Measurements from ENCODE around the gene LDAH. TPM values are rescaled to one million over a fixed set of nuclear protein-coding genes. Genes with fewer than 3 reads are reported as not detected.

Gene LDAH
- total and polyA plus RNA-seq, 10 of the 15 experiments (the other 5 are each of a cell fraction or from before 2014, with no cell fraction given): 17.9 to 44.7 (median 30.0) TPM

DNA sequence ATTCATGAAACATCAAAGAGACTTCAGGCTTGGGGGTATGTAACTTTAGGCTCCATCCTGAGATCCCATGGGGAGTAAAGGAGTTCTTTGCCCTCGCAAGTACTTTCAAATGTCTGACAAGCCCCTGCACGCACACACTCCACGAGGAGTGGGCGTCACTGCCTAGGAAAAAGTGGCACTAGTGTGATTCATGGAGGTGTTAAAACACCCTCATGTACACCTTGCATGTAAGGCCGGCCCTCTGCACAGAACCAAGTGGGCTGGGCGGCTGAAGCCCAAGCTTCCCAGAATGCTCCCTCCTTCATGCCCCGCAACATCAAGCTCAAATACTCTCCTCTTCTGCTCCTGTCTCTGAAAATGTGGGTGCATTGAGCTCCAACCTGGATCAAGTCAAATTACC lies 179.8 kb downstream of the LDAH start:
- RAD21 ChIA-PET (ENCODE audit: unreplicated experiment): interaction anchor here (0.9 to 4.1 kb wide), 9 partner anchors 8 to 263 kb away, joined by 3 to 38 read pairs (median 12); partner anchors contain the start of genes HS1BP3 and RHOB
- TF ChIP-seq MTA3 (IDR thresholded peaks at IDR 0.05; ENCODE audit: borderline replicate concordance, low read length) (no peak), TCF12 (IDR thresholded peaks at IDR 0.05; ENCODE audit: low read depth, low read length) (no peak), RBBP5 (conservative IDR thresholded peaks at IDR 0.05) (no peak), ZNF687 (IDR thresholded peaks at IDR 0.05) (no peak), RAD51 (IDR thresholded peaks at IDR 0.05) (no peak), ETV6 (conservative IDR thresholded peaks at IDR 0.05 in 1 of 2, IDR thresholded peaks at IDR 0.05 in 1 of 2; ENCODE audit: borderline replicate concordance in 1 of 2, low read depth in 1 of 2) (no peak), NFYA (IDR thresholded peaks at IDR 0.05; ENCODE audit: borderline replicate concordance, low read depth, low read length) (no peak), SIN3A (IDR thresholded peaks at IDR 0.05; ENCODE audit: low read depth, low read length) (no peak), MTA2 (IDR thresholded peaks at IDR 0.05; ENCODE audit: low read depth) (no peak), PAX5 (IDR thresholded peaks at IDR 0.05; ENCODE audit: borderline replicate concordance, low read depth, low read length) (no peak), GABPA (IDR thresholded peaks at IDR 0.05; ENCODE audit: low read depth) (no peak), BMI1 (IDR thresholded peaks at IDR 0.05; ENCODE audit: borderline replicate concordance) (no peak), ZNF274 (IDR thresholded peaks at IDR 0.05; ENCODE audit: insufficient read depth, insufficient read length) (no peak), MEF2B (IDR thresholded peaks at IDR 0.05; ENCODE audit: partially characterized antibody, poor library complexity, severe bottlenecking) (no peak), HDAC2 (IDR thresholded peaks at IDR 0.05) (no peak), ZNF24 (IDR thresholded peaks at IDR 0.05) (no peak)
- TF ChIP-seq, protein P1, sequence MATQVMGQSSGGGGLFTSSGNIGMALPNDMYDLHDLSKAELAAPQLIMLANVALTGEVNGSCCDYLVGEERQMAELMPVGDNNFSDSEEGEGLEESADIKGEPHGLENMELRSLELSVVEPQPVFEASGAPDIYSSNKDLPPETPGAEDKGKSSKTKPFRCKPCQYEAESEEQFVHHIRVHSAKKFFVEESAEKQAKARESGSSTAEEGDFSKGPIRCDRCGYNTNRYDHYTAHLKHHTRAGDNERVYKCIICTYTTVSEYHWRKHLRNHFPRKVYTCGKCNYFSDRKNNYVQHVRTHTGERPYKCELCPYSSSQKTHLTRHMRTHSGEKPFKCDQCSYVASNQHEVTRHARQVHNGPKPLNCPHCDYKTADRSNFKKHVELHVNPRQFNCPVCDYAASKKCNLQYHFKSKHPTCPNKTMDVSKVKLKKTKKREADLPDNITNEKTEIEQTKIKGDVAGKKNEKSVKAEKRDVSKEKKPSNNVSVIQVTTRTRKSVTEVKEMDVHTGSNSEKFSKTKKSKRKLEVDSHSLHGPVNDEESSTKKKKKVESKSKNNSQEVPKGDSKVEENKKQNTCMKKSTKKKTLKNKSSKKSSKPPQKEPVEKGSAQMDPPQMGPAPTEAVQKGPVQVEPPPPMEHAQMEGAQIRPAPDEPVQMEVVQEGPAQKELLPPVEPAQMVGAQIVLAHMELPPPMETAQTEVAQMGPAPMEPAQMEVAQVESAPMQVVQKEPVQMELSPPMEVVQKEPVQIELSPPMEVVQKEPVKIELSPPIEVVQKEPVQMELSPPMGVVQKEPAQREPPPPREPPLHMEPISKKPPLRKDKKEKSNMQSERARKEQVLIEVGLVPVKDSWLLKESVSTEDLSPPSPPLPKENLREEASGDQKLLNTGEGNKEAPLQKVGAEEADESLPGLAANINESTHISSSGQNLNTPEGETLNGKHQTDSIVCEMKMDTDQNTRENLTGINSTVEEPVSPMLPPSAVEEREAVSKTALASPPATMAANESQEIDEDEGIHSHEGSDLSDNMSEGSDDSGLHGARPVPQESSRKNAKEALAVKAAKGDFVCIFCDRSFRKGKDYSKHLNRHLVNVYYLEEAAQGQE (IDR thresholded peaks at IDR 0.05; ENCODE audit: low read depth, low read length): no peak

More for the DNA sequence above, 179.8 kb downstream of the LDAH start:
- Histone ChIP-seq H3K4me1 (ENCODE audit: control insufficient read depth, insufficient read depth, low read length) (no peaks in the 10 kb centered on the region), H3K36me3 (ENCODE audit: control insufficient read depth in 2 of 2, insufficient read depth in 2 of 2, low read length in 1 of 2) (peaks cover 0 to 3% of the 10 kb centered on the region in 2 experiments; a peak in 2 of 4 replicates), H3K79me2 (ENCODE audit: control insufficient read depth, insufficient read depth, low read length) (no peaks in the 10 kb centered on the region), H3K9me3 (replicated peaks; ENCODE audit: control insufficient read depth, insufficient read depth, low read length) (no peaks in the 10 kb centered on the region), H3K9ac (ENCODE audit: control insufficient read depth, insufficient read depth, low read length) (no peak overlapping the region), H3K4me3 (no peak overlapping the region), H3K4me2 (ENCODE audit: control insufficient read depth, insufficient read depth) (no peak overlapping the region), H4K20me1 (ENCODE audit: control insufficient read depth, insufficient read depth) (no peaks in the 10 kb centered on the region; the same call in 1 of the 2 replicates), H3K27me3 (replicated peaks in 1 of 2; ENCODE audit: control insufficient read depth in 2 of 2, insufficient read depth in 2 of 2, low read length in 1 of 2) (no peaks in the 10 kb centered on the region), H2AFZ (ENCODE audit: control insufficient read depth, low read depth, low read length) (no peak overlapping the region), H3K27ac (ENCODE audit: control insufficient read depth, insufficient read depth) (no peak overlapping the region)
- FAIRE-seq (no peak), DNase-seq (ENCODE audit: low read depth, low spot score) (no peak), ATAC-seq (no peak)
- ChIA-PET SMC1A (ENCODE audit: uncharacterized antibody, unreplicated experiment) (interaction anchor here (0.7 to 5.6 kb wide), 10 partner anchors 8 to 339 kb away, joined by 3 to 34 read pairs (median 4); partner anchors contain the start of gene HS1BP3), CTCF (interaction anchor here (0.6 to 6.3 kb wide), 30 partner anchors 8 to 317 kb away, joined by 3 to 72 read pairs (median 6); partner anchors contain the start of genes HS1BP3 and RHOB), POLR2A (no interaction called here)
- no TSS peak for BruUV-seq (replicated peaks)
- intact Hi-C loops (cut with micrococcal nuclease; ENCODE audit: unreplicated experiment) (no loop called here), in situ Hi-C loops (cut with MboI) (loop anchor here (5.0 kb wide), 1 partner anchor 201 kb away; no protein-coding TSS in a partner anchor)
- 88% methylated on average over 7 of the region's 7 CpGs for WGBS (ENCODE audit: insufficient coverage, insufficient replicate concordance, low lambda C conversion rate, missing lambda C conversion rate)

Measured in GM12878 (cell line).